Thyroid gland (tissue), 4 donors: ENCODE measurements around the gene MEI1.

Experiments used
- POLR2A ChIP-seq, 2 donors: fragments of 450-650 bp; IDR thresholded peaks; one replicate each; pipeline ENCODE4 v1.6.1; 2017; ENCODE audit warnings: antibody characterized with exemption in 2 of 2, mild to moderate bottlenecking in 2 of 2, moderate library complexity in 1 of 2
- TF ChIP-seq, protein P1 (sequence below), 6 experiments: fragments of 200-600 bp in 3 of 6; fragments of 450-650 bp in 3 of 6; sonication (generic) in 3 of 6; IDR thresholded peaks; one replicate each; pipeline ENCODE4 v1.5.1; 2016 to 2019; ENCODE audit warnings: antibody characterized with exemption in 6 of 6, mild to moderate bottlenecking in 2 of 6, inconsistent platforms in 1 of 6, moderate library complexity in 1 of 6

GRCh38 chr22:41844513-41844912, 145.2 kb downstream of the MEI1 start:
- TF ChIP-seq POLR2A (IDR thresholded peaks at IDR 0.05) = no peak
- TF ChIP-seq, protein P1, sequence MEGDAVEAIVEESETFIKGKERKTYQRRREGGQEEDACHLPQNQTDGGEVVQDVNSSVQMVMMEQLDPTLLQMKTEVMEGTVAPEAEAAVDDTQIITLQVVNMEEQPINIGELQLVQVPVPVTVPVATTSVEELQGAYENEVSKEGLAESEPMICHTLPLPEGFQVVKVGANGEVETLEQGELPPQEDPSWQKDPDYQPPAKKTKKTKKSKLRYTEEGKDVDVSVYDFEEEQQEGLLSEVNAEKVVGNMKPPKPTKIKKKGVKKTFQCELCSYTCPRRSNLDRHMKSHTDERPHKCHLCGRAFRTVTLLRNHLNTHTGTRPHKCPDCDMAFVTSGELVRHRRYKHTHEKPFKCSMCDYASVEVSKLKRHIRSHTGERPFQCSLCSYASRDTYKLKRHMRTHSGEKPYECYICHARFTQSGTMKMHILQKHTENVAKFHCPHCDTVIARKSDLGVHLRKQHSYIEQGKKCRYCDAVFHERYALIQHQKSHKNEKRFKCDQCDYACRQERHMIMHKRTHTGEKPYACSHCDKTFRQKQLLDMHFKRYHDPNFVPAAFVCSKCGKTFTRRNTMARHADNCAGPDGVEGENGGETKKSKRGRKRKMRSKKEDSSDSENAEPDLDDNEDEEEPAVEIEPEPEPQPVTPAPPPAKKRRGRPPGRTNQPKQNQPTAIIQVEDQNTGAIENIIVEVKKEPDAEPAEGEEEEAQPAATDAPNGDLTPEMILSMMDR (IDR thresholded peaks at IDR 0.05) = no peak
